Trophoblast cell (in vitro differentiated cells and primary cell): ENCODE measurements around the gene NKTR.

ENCODE experiments used
- DNase-seq, 2 donors: peaks; one replicate each; pipeline ENCODE4 v3.0.0-alpha.2; 2016
- H2AFZ ChIP-seq: 2 replicates; pipeline ENCODE4 v1.6.1; 2013; ENCODE audit warnings: low read length, moderate library complexity, mild to moderate bottlenecking; ENCODE audit not compliant: insufficient read depth, poor library complexity
- H2AK5ac ChIP-seq: 2 replicates; pipeline ENCODE4 v1.6.1; 2013; ENCODE audit warnings: mild to moderate bottlenecking, low read length
- H2BK120ac ChIP-seq: 2 replicates; pipeline ENCODE4 v1.6.1; 2013; ENCODE audit warnings: low read length, mild to moderate bottlenecking, moderate library complexity; ENCODE audit not compliant: insufficient read depth, poor library complexity
- H2BK12ac ChIP-seq: 2 replicates; pipeline ENCODE4 v1.6.1; 2013; ENCODE audit warnings: mild to moderate bottlenecking, low read length, moderate library complexity
- H2BK5ac ChIP-seq: 2 replicates; pipeline ENCODE4 v1.6.1; 2013; ENCODE audit warnings: low read length, low read depth, moderate library complexity, mild to moderate bottlenecking; ENCODE audit not compliant: poor library complexity
- H3K14ac ChIP-seq: 2 replicates; pipeline ENCODE4 v1.6.1; 2013; ENCODE audit warnings: mild to moderate bottlenecking, low read length
- H3K18ac ChIP-seq: 2 replicates; pipeline ENCODE4 v1.6.1; 2013; ENCODE audit warnings: mild to moderate bottlenecking, low read length
- H3K23ac ChIP-seq: 2 replicates; pipeline ENCODE4 v1.6.1; 2013; ENCODE audit warnings: low read length
- H3K27ac ChIP-seq: 2 replicates; pipeline ENCODE4 v1.5.1; 2013; ENCODE audit warnings: low read depth, mild to moderate bottlenecking, inconsistent platforms, low read length, moderate library complexity
- H3K27me3 ChIP-seq: 2 replicates; pipeline ENCODE4 v1.6.1; 2013; ENCODE audit warnings: inconsistent platforms, mild to moderate bottlenecking, low read length, moderate library complexity; ENCODE audit not compliant: insufficient read depth
- H3K36me3 ChIP-seq, 2 experiments: 1 replicate in 1 of 2; 2 replicates in 1 of 2; pipeline ENCODE4 v1.6.1; 2013; ENCODE audit warnings: low read length in 2 of 2, mild to moderate bottlenecking in 2 of 2, moderate library complexity in 1 of 2; ENCODE audit not compliant: insufficient read depth in 2 of 2, control insufficient read depth in 1 of 2
- H3K4ac ChIP-seq: 2 replicates; pipeline ENCODE4 v1.6.1; 2013; ENCODE audit warnings: low read depth, mild to moderate bottlenecking, low read length, moderate library complexity
- H3K4me1 ChIP-seq, 2 experiments: 1 replicate in 1 of 2; 2 replicates in 1 of 2; pipeline ENCODE4 v1.6.1; 2013; ENCODE audit warnings: low read length in 2 of 2, mild to moderate bottlenecking in 2 of 2, moderate library complexity in 1 of 2; ENCODE audit not compliant: insufficient read depth in 2 of 2, control insufficient read depth in 1 of 2
- H3K4me2 ChIP-seq: 2 replicates; pipeline ENCODE4 v1.6.1; 2013; ENCODE audit warnings: inconsistent platforms, mild to moderate bottlenecking, low read length, moderate library complexity
- H3K4me3 ChIP-seq: 2 replicates; pipeline ENCODE4 v1.5.1; 2013; ENCODE audit warnings: mild to moderate bottlenecking, low read depth, low read length, inconsistent platforms
- H3K79me1 ChIP-seq: one replicate; pipeline ENCODE4 v1.6.1; 2013; ENCODE audit warnings: low read length
- H3K79me2 ChIP-seq: 2 replicates; pipeline ENCODE4 v1.6.1; 2013; ENCODE audit warnings: low read length, mild to moderate bottlenecking; ENCODE audit not compliant: control insufficient read depth, insufficient read depth, poor library complexity
- H3K9ac ChIP-seq: 2 replicates; pipeline ENCODE4 v1.6.1; 2013; ENCODE audit warnings: mild to moderate bottlenecking, low read length
- H3K9me3 ChIP-seq: 2 replicates; pipeline ENCODE4 v1.6.1; 2013; ENCODE audit warnings: low read depth, mild to moderate bottlenecking, control low read depth, inconsistent platforms, low read length; ENCODE audit not compliant: insufficient read depth
- H4K12ac ChIP-seq: 2 replicates; pipeline ENCODE4 v1.6.1; 2013; ENCODE audit warnings: low read depth, mild to moderate bottlenecking, low read length, moderate library complexity
- H4K8ac ChIP-seq: 2 replicates; pipeline ENCODE4 v1.6.1; 2013; ENCODE audit warnings: low read depth, mild to moderate bottlenecking, low read length, moderate library complexity
- H4K91ac ChIP-seq: one replicate; pipeline ENCODE4 v1.6.1; 2013; ENCODE audit warnings: low read depth, mild to moderate bottlenecking, low read length, moderate library complexity
- WGBS: extraction: QIAGEN DNeasy Blood & Tissue Kit; methylation state at CpG from one replicate; pipeline ENCODE4 v1.1.7; 2013; ENCODE audit warnings: missing lambda C conversion rate; ENCODE audit not compliant: insufficient read length, insufficient coverage; ENCODE audit errors: extremely low coverage; 5-methylcytosine and 5-hydroxymethylcytosine counted together

Gene NKTR

GRCh38 chr3:42633544-42633943, 33.1 kb downstream of the NKTR start:
- no peak overlapping the region for H3K4ac ChIP-seq
- no peak overlapping the region for H3K18ac ChIP-seq
- no peak overlapping the region for H2AFZ ChIP-seq
- peaks cover 2 to 28% of the 10 kb centered on the region in 2 experiments for H3K36me3 ChIP-seq
- no peaks in the 10 kb centered on the region for H3K4me1 ChIP-seq
- no peak overlapping the region for H3K4me2 ChIP-seq
- H3K23ac ChIP-seq = no peak overlapping the region
- H4K8ac ChIP-seq = no peak overlapping the region
- H3K79me2 ChIP-seq = no peaks in the 10 kb centered on the region
- H3K4me3 ChIP-seq = no peak overlapping the region
- no peak overlapping the region for H2BK5ac ChIP-seq
- no peak for DNase-seq
- no peak overlapping the region for H4K91ac ChIP-seq
- WGBS = 100% methylated on average over 1 of the region's 6 CpGs
- H2AK5ac ChIP-seq = no peak overlapping the region
- H4K12ac ChIP-seq = no peak overlapping the region
- H2BK12ac ChIP-seq = no peak overlapping the region
- H3K79me1 ChIP-seq = no peaks in the 10 kb centered on the region
- no peaks in the 10 kb centered on the region for H3K27me3 ChIP-seq
- H3K14ac ChIP-seq = no peak overlapping the region
- no peaks in the 10 kb centered on the region for H3K9me3 ChIP-seq
- H2BK120ac ChIP-seq = no peak overlapping the region
- no peak overlapping the region for H3K9ac ChIP-seq
- H3K27ac ChIP-seq = no peak overlapping the region

- H3K4me2 ChIP-seq = no peak overlapping the region
- H3K79me2 ChIP-seq = no peaks in the 10 kb centered on the region
- no peak overlapping the region for H2BK12ac ChIP-seq
- WGBS = no CpG with 5 or more reads among the region's 2 CpGs
- no peak overlapping the region for H4K8ac ChIP-seq
- H3K9ac ChIP-seq = no peak overlapping the region
- H4K12ac ChIP-seq = no peak overlapping the region
- no peak overlapping the region for H3K4ac ChIP-seq
- H3K36me3 ChIP-seq = peaks cover 5 to 36% of the 10 kb centered on the region in 2 experiments
- no peaks in the 10 kb centered on the region for H3K27me3 ChIP-seq
- no peak overlapping the region for H3K14ac ChIP-seq
- no peak overlapping the region for H3K27ac ChIP-seq
- no peak overlapping the region for H3K23ac ChIP-seq
- no peaks in the 10 kb centered on the region for H3K79me1 ChIP-seq
- H4K91ac ChIP-seq = no peak overlapping the region
- no peak overlapping the region for H2AFZ ChIP-seq
- no peaks in the 10 kb centered on the region for H3K4me1 ChIP-seq
- no peaks in the 10 kb centered on the region for H3K9me3 ChIP-seq
- no peak overlapping the region for H2BK5ac ChIP-seq
- peak in 1 of 2 donors; percentile 31 for DNase-seq
- H3K18ac ChIP-seq = no peak overlapping the region
- H2AK5ac ChIP-seq = no peak overlapping the region
- no peak overlapping the region for H2BK120ac ChIP-seq
- H3K4me3 ChIP-seq = no peak overlapping the region
Observed at GRCh38 chr3:42635111-42635510, 34.6 kb downstream of the NKTR start.

GRCh38 chr3:42637001-42637400, 36.5 kb downstream of the NKTR start:
- Histone ChIP-seq H3K36me3 (peaks cover 12 to 35% of the 10 kb centered on the region in 2 experiments), H3K14ac (no peak overlapping the region), H4K12ac (no peak overlapping the region), H3K4me1 (no peaks in the 10 kb centered on the region), H2BK5ac (no peak overlapping the region), H2AFZ (no peak overlapping the region), H3K23ac (no peak overlapping the region), H3K9me3 (no peaks in the 10 kb centered on the region), H3K4me2 (no peak overlapping the region), H3K27ac (peak overlapping the region; percentile 59), H2BK12ac (no peak overlapping the region), H4K91ac (no peak overlapping the region), H3K18ac (no peak overlapping the region), H3K4me3 (no peak overlapping the region), H3K4ac (no peak overlapping the region), H3K27me3 (no peaks in the 10 kb centered on the region), H4K8ac (no peak overlapping the region), H2AK5ac (no peak overlapping the region), H3K9ac (no peak overlapping the region), H3K79me1 (no peaks in the 10 kb centered on the region), H3K79me2 (no peaks in the 10 kb centered on the region), H2BK120ac (no peak overlapping the region)
- DNase-seq = peak; percentile 17 to 90
- WGBS = no CpG with 5 or more reads among the region's 6 CpGs

- no peak for DNase-seq
- Histone ChIP-seq H3K14ac (no peak overlapping the region), H3K23ac (no peak overlapping the region), H3K9me3 (no peaks in the 10 kb centered on the region), H3K79me2 (no peaks in the 10 kb centered on the region), H4K91ac (no peak overlapping the region), H3K27me3 (no peaks in the 10 kb centered on the region), H4K8ac (no peak overlapping the region), H2AK5ac (no peak overlapping the region), H3K36me3 (peaks cover 14 to 38% of the 10 kb centered on the region in 2 experiments), H3K27ac (no peak overlapping the region), H3K4me3 (no peak overlapping the region), H3K18ac (no peak overlapping the region), H2BK120ac (no peak overlapping the region), H3K4me2 (no peak overlapping the region), H2AFZ (no peak overlapping the region), H3K4ac (no peak overlapping the region), H2BK12ac (peak overlapping the region; percentile 58), H3K79me1 (no peaks in the 10 kb centered on the region), H3K9ac (no peak overlapping the region), H3K4me1 (no peaks in the 10 kb centered on the region), H4K12ac (no peak overlapping the region), H2BK5ac (no peak overlapping the region)
- WGBS = no CpG with 5 or more reads among the region's 6 CpGs
Observed at GRCh38 chr3:42638339-42638842, 37.9 kb downstream of the NKTR start.
